Suppressor macrophage treated with lipopolysaccharide for 1 hour (primary cell): ENCODE results near the gene FAM72A.
"Not testable (repeated sequence)": the region's sequence is repeated elsewhere in the genome, so short reads cannot be mapped to it uniquely, and the experiment has no call there.

Source experiments
- DNase-seq, 3 donors: peaks; one replicate each; pipeline ENCODE4 v3.0.0-alpha.2; 2020 to 2022

Gene FAM72A

DNA sequence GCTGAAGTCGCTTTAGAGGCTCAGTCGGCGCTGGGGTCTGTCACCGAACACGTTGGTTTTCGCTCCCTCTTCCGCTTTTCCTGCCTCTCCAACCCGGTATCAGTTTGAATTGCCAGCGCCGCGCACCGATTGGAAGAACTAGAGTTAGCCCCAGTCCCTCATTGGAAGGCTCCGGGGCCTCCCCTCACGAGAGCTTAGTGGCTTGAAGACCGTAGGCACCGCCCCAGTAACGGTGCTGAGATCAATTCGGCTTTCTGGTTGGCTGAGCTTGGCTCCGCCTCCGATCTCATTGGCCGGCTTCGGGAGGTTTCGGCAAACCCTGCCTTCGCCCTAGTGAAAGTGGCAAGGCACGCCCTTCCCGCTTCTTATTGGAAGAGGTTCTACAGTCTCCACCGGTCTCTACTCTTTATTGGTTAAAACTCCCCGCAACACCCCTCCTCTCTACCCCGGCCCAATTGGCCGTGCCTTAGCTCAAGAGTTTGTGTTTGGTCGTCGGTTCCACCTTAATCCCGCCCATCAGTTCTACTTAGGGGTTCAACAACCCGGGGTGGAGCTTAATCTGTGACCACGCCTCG lies at the start of gene FAM72A:
TSS of gene FAM72A (minus strand) at position 51 of the 575 bp plus-strand sequence. CDS start 814 bp downstream, outside the sequence.
- DNase-seq = peak; percentile 97 to 99 (median 97)

DNA sequence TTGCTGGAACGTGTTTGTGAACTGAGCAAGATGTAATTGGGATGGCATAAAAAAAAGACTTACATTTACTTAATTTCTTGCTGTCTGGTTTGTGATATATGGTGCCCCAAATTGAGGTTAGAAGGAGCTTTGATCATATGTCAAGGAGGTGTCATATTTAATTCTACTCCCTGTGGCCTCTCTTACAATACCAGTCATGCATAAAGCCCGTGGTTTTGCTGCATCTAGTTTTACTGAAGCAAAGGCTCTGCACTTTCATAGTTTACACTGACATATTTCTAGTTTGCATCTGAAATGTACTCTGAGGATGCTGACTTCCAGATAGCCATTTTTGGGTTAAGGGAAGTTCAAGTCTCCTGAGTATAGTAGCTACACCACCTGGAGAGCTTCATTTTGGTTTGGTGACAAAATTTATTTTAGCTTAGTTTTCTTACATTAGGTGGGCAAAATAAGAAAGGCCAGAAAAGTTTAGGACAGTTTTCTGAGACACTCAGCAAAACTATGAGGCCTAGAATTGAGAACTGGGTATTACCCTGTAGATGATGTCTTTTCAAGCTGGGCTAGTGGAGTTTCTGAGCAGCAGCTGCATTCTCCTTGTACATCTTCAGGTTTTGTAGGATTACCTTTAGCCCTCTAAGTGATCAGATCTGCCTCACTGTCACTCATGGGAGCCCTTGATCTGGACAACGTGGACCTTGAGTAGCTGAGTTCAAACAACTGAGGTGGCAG lies 48.5 kb upstream of the FAM72A start:
- not testable (repeated sequence) for DNase-seq

DNA sequence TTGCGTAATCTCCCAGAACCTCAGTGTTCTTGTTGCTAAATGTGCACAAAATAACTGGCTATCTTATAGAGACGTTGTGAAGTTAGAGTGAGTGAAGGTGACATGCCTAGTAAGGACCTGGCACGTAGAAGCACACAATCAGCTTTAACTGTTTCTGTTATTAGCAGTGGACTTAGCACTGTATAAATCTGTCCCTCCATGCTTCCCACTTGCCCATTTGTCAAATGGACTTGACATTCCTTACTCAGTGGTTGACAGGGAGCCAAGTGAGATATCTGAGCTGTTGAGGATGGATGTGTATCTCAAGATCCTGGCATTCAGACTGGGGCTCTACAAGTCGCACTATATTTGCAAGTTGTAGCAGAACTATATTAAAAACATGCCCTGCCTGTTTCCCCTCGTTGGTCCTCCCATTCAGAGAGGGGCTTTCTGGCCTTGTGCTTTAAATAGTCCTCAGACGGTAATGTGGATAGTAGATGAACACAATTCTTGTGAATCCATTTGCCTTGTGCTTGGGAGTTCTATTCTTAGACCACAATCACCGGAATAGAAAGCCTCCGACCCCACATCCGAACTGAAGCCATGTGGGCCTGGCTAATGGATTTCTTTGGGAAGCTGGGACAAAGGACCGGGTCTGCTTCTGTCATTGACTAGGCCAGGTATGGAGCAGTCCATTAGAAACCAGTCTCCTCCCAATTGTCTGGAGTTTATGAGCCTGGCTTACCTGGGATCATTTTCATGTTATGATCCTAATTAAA lies 43.7 kb upstream of the FAM72A start:
- not testable (repeated sequence) for DNase-seq

DNA sequence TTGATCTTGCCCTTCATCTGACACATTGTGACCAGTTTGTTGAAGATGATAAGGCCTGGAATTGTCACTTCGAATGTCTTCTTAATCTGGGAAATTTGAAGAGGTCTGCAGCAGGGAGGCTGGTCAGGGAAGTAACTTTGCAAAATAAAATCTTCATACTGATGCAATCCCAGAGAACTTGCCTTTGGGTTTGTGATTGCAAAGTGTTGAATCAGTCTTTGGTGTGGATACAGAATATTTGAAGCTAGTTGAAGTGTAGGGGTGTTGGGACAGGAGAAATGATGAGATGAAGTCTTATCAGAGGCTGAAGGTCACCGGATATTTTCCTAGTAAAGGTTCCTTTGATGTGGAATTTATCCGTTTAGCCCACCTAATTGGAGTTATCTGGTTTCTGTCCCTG lies 42.8 kb upstream of the FAM72A start:
- not testable (repeated sequence) for DNase-seq

DNA sequence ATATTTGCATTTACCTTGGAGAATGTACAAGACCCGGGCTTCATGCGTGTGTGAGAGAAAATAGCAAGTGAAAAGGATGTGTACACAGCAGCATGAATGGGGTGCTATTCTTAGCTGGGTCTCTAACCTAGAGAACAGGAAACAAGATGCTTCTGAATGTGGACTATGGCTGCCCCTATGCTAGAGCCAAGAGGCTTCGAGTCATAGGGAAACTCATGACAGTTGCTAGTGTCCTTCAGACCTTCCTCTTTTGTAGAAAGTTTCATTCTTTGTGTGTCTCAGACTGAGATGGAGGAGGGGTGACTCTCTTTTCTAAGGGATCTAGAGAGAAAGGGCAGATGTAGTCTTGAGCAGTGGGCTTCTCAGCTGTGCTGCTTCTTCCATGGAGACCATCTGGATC lies 40.7 kb upstream of the FAM72A start:
- peak; percentile 65 to 76 (median 65) for DNase-seq

DNA sequence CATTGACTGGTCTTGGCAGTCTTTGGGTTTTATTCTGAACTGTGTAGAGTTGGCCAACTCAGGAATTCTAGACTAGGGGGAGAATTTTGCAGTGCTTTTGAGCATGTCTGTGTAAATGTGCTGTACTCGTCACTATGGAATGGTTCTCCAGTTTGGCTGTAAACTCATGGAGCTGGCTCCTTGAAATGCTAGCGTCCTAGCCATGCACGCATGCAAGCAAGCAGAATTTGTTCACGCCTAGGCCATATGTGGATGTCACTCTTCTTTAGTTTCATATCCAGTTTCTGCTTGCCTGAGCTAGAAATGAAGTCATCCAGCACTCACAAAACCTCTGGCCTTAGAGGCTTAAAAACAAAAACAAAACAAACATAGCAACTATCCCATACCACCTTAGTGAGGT lies 37.6 kb upstream of the FAM72A start:
- DNase-seq = peak; percentile 18 to 64 (median 43)

DNA sequence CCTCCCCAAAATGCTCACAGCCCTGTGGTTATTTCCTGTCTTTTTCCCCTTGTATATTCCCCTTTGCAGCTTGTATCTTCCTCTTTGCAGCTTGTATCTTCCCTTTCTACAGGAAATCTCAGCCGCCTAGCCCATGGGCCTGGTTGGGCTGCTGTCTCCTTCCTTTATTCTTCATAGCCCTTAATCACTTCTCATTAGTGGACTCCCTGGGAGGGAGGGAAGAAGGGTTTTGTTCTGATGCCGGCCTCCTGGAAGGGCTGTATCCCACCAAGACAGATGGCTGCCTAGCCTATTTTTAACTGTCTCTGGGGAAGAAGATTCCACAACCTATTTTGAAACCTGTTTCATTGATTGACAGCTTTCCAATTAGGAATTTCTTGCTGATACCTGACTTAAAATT lies 32.6 kb upstream of the FAM72A start:
- DNase-seq = not testable (repeated sequence)

DNA sequence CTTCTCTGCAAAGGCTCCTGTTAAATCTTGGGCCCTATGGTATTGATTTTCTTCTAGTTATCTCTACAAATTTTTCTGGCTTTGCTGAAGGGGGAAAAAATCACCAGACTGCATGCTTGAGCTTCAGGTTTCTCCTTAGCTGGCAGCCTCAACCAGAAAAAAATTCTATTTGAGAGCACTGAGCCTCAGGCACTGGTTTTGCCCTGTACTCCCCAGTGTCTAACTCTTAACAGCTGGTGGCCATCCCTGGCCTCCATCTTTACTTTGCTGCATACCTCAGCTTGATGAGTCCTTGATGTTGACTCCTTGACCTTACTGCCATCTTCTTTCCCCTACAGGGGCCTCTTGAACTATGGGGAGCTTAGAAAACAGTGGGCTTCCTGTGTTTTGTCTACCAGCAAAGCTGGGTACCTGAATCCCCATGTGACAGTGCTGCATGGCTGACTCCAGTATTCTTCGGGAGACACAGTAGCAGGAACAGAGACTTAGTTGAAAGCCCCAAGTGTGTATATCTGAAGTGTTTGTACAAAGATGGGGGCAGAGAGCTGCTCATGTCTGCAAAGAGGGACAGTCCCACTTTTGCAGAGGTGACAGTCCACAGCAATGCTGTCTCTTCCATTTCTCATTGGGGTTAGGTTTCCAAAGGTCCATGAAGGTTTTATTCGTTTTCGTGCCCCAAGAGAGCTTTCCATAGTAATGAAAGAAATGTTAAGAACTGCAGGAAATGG lies 31.7 kb upstream of the FAM72A start:
- DNase-seq = not testable (repeated sequence)

DNA sequence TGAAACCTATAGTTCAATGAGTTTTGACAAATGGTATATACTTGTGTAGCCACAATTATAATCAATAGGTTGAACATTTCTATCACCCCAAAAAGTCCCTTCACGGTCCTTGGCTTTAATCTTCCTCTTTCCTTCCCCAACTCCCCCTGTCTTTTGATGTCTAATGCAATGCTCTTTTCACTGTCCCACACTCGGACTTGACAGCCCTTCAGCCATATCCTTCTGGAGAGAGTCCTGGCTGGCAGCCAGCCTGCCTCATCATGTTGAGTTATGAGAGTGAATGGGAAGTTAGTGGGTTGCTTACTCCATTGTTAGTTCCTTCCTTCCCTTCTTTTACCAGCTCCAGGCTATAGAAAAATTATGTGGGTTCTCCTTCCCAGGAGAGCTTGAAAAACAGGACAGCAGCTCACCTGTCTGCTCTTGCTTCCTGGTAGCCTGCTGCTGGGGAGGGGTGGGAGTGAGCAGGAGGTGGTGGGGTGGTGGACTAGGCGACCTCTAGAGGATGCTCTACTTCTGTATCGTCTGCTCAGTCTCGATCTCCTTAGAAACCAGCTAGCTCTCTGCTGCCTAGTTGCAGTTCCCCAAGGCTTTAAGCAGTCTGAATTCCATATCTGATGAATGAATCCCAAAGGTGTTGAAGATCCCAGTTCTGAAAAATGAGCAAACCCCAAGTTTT lies 30.5 kb upstream of the FAM72A start:
- DNase-seq = not testable (repeated sequence)

DNA sequence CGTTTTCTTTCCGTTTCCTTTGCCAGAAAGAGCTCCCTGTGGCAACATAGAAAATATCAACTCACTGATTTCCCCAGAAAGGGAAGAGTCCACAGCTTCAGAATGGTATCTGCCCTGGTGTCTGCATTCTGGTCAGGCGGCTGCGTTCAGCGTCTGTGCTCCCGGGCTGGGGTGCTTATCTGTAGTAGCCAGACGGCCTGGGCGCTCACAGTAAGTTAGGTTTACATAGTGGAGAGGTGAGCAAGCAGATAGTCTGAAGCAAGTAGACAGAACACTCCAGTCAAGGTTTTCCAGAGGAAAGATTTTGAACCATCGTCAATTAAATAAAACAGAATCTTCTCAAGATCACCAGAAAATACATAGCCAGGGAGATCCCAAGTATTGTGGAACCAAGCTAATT lies 29.4 kb upstream of the FAM72A start:
- DNase-seq = not testable (repeated sequence)

DNA sequence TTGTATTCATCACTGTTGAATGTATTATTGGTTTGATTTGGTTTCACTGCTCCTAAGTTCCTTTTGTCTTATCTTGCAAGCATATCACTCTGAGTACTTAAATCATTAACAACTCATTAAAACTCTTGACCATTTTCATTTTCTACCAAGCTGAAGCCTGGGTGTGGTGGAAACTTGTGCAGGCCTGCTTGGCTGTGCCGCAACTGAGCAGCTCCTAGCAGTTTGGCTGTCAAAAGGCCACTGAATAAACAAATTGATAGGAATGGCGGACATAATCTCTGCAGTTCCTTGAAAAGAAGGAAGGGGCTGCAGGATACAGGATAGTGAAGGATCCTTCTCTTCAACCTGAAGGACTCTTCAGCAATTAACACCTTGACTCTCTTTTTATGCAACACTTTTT lies 26.6 kb upstream of the FAM72A start:
- DNase-seq = not testable (repeated sequence)

DNA sequence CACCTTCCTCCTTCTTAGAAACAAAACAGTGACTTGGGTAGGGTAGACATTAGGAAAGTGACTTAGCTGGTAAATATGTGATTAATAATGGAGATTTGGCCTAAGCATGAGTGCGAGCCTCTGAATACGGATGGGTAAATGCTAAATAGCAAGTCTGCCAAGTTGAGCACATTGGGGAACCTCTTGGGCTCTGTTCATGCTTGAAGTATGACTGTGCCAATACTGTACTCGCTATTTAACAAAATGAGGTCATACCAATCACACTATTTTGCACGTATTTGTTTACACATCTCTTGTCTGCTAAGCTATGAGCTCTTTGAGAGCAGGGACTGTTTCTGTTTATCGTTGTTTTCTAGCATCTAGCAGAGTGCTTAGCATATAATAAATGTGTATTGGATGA lies 24.2 kb upstream of the FAM72A start:
- DNase-seq = not testable (repeated sequence)

DNA sequence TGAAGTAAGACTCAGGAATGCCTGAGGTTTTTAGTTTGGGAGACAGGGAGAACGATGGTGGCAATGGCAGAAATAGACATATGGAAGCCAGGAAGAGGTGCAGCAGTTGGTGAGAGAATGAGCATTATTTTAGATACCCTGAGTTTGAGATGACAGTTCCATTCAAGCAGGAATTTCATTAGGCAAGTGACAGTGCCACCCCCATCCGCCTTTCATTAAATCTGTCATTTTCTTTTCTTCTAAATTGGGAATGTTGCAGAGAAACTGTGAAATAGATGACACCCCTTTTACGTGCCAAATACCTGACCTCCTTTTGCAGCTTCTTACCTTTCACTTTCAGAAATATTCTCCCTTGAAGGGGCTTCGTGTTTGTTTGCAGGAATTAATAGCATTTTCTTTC lies 22.7 kb upstream of the FAM72A start:
- not testable (repeated sequence) for DNase-seq

DNA sequence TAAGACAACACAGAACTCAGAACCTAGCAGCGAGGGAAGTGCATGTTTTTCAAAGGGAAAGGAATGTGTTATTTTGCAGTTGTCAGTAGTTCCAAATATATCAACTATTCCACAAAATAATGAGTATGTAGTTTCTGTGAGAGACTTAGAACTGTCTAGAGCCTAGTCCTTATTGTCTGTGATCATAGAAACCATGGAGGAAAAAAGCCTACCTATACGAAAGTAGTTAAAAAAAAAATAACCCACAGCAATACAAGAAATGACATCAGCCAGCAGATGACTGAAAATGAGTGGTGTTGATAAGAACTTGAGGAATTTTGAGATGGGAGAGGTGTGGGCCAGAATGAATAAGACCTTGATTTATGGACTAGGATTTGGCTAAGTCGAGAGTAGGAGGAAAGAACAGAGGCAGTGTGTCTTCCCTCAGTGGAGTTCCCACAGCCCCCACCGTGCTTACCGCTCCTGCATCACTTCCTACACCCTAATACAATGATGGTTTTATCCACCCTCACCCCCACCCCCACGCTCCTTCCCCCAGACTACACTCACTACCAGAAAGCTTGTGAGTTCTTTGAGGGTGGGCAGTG lies 21.6 kb upstream of the FAM72A start:
- DNase-seq = peak in 1 of 3 donors; percentile 1

DNA sequence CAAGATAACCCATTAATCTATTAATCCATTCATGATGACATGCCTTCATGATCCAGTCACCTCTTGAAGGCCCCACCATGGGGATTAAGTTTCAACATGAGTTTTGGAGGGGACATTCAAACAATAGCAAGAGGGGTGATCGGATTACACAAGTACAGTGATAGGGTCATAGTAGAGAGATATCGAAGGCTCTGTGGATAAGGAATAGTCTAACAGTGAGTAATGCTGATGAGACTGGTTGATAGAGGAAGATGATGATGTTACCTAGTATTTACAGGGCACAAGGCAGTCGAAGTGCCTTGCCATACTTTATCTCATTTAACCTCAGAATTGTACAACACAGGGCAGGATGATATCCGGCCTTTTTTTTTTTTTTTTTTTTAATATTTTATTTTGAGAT lies 18.9 kb upstream of the FAM72A start:
- DNase-seq = not testable (repeated sequence)

DNA sequence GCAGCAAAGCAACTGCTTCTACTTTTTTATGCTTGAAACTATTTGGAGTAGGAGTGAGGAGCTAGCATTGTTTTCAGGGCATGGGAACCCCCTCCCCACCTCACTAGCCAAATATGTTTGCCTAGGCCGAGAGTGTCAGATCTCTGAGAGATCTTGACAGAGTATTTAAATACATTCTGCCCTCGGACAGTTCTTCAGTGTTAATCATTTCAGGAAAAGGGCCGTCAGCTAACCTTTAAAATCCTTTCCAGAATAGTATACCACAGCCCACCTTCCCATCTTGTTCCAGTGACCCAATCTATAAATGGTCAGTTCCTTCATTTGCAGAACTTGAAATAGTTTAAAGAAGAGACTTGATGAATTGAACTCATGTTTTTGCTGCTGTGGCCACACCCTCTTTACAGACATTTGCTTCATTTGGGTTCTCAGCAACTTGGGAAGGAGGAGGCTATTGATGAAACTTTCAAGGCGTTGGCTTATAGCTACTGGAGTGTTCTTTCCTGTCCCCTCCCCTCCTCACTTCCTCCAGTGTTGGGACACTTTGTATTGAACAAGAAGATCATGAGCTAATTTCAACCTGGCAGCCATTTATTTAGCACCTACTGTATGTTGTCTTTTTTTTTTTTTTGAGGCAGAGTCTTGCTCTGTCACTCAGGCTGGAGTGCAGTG lies 17.8 kb upstream of the FAM72A start:
- DNase-seq = peak; percentile 4 to 13 (median 7)

DNA sequence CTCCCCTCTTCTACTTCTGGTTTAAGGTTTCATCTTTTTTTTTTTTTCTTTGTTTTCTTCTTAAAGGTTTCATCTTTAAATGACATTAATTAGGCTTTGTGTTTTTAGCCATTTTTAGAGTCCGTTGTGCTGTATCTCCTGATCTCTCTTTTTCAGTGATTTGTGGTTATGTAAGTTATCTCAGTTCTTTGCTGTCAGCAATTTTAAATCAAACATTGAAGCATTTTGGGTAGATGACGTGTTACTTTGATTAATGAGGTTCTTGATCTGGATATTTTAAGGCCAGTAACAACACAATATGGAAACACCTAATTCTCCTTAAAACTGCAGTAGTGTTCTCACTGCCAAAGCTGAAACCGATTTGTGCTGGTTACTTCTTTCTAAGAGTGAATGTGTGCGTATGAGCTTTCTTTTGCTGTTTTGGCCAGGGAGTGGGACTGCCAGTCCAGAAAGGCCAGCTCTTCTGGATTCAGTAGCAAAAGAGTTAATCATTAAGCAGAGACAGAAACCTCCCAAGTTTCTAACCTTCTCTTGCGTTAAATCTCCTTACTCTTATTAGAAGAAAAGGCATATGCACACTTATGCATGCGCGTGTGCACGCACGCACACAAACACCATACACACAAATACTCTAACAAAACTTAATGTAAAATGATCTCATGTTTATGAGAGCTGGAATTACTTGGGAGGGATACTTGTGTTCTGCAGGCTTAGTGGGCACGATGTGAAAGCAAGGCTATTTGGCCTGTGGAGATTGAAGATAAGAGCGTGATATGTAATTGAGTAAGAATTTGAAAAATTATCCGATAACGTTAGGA lies 17.1 kb upstream of the FAM72A start:
- not testable (repeated sequence) for DNase-seq

DNA sequence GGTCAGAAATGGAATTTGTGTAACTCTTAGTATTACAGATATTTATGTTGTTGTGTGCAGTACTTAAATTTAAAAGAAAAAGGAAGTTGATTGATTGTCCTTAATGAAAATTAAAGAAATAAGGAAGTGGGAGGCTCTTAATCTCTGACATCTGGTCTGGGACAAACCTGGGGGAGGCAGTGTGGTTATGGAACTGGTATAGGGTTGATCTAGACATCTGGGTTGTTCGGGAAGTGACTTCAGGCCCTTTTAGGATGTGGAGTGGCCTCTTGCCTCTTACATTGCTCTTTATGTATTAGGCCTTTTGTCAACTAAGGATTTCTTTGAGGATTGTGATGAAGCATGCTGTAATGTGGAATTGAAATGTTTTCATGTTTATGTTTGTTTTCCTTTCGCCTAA lies 16.1 kb upstream of the FAM72A start:
- not testable (repeated sequence) for DNase-seq

DNA sequence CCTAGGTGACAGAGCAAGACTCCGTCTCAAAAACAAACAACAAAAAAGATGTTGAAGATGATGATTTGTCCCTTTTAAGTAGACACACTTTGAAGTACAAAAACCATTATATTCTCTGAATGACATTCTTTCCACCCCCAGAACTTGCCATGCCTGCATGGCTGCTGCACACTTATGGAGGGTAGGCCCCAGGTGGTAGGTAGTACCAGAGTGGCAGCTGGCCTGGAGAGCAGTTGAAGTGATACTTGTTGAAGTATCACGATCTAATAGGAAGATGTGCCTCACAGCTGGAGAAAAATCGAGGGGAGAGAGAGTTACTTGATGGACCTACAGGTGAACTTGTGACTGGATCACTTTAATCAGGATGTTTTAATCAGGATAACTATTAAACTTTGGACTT lies 15.6 kb upstream of the FAM72A start:
- not testable (repeated sequence) for DNase-seq

DNA sequence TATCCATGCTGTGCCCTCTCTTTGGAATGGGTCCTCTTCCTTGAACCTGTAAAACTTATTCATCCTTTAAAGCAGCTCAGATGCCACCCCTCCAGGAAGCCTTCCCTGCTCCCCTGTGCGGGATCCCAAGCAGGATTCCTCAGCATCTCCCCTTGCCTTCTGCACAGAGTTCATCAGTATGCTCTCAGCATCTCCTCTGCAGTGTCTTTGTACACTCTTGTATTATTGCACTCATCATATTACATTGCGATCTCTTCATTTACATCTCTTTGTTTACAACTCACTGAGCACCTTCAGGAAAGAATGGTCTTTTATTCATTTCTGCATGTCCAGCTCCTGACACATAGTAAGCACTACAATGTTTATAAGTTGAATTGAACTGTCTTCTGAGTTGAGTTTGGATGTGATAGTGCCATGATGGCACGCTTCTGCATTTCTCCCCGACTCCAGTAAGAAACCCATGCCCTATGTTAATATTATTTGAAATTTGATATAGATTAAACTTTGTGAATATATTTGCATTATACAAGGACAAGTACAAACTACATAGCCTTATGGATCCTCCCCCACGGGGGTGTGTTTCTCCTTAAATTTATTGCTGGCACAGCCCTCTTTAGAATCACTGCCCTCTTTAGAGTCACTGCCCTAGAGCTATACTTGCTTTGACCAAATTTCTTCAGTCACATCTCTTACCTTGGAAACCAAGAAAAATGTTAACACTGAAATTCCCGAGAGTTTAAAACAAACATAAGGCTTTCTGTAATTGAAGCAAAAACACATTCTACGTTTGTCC lies 13.2 kb upstream of the FAM72A start:
- not testable (repeated sequence) for DNase-seq
